CD4-positive, CD25-positive, alpha-beta regulatory T cell (primary cell): ENCODE measurements around the gene TSPOAP1. TPM values are rescaled to one million over a fixed set of nuclear protein-coding genes. Genes with fewer than 3 reads are reported as not detected.

Experiments used
- polyA plus RNA-seq, 4 donors: library from polyadenylated mRNA; unstranded; fragments of 300-500 nt; fragmentation: Illumina TruSeq; gene quantifications; one replicate each; pipeline ENCODE4 v1.2.3, GENCODE V29; 2021
- total RNA-seq: library from RNA; stranded (reverse); gene quantifications from one replicate; pipeline ENCODE4 v1.2.3, GENCODE V29; 2022

TSPOAP1 gene
- total and polyA plus RNA-seq, 5 donors from 2014 or later, result 0.73 to 47.4 (median 1.0) TPM

Other genes with a start within 250 kb of the TSPOAP1 start
- 37.4 TPM for gene DYNLL2, start 245.4 kb downstream of the TSPOAP1 start, total RNA-seq
- gene DYNLL2, start 245.4 kb downstream of the TSPOAP1 start, polyA plus RNA-seq, result 1 to 10 TPM in 2 of 4 donors, under 1 TPM in 2; 0.57 to 1.7 (median 1.0) TPM
- gene OR4D1, start 180.4 kb downstream of the TSPOAP1 start, total RNA-seq, result 0.42 TPM
- gene OR4D1, start 180.4 kb downstream of the TSPOAP1 start, polyA plus RNA-seq, result 1 to 10 TPM in 1 of 4 donors, under 1 TPM in 3; 0.54 to 1.1 (median 0.81) TPM
- not detected for gene OR4D2, start 161.8 kb downstream of the TSPOAP1 start, total RNA-seq
- gene OR4D2, start 161.8 kb downstream of the TSPOAP1 start, polyA plus RNA-seq, result not detected
- gene EPX, start 136.1 kb downstream of the TSPOAP1 start, total RNA-seq, result not detected
- gene EPX, start 136.1 kb downstream of the TSPOAP1 start, polyA plus RNA-seq, result not detected
- 6.2 TPM for gene MKS1, start 109.5 kb downstream of the TSPOAP1 start, total RNA-seq
- 10 to 100 TPM in 3 of 4 donors, 1 to 10 TPM in 1; 8.1 to 13.4 (median 11.2) TPM for gene MKS1, start 109.5 kb downstream of the TSPOAP1 start, polyA plus RNA-seq
- 0.15 TPM for gene LPO, start 90.2 kb downstream of the TSPOAP1 start, total RNA-seq
- under 1 TPM in 1 of 4 donors, not detected in 3; 0.08 TPM for gene LPO, start 90.2 kb downstream of the TSPOAP1 start, polyA plus RNA-seq
- gene MPO, start 47.9 kb downstream of the TSPOAP1 start, total RNA-seq, result not detected
- under 1 TPM in 1 of 4 donors, not detected in 3; 0.19 TPM for gene MPO, start 47.9 kb downstream of the TSPOAP1 start, polyA plus RNA-seq
- gene SUPT4H1, start 23.4 kb upstream of the TSPOAP1 start, total RNA-seq, result 52.6 TPM
- 100 to 1,000 TPM; 123 to 177 (median 136) TPM for gene SUPT4H1, start 23.4 kb upstream of the TSPOAP1 start, polyA plus RNA-seq
- gene RNF43, start 88.7 kb upstream of the TSPOAP1 start, total RNA-seq, result 3.3 TPM
- under 1 TPM in 3 of 4 donors, not detected in 1; 0.23 to 0.90 (median 0.65) TPM for gene RNF43, start 88.7 kb upstream of the TSPOAP1 start, polyA plus RNA-seq
- 3.0 TPM for gene HSF5, start 159.6 kb upstream of the TSPOAP1 start, total RNA-seq
- 1 to 10 TPM in 3 of 4 donors, under 1 TPM in 1; 0.83 to 2.1 (median 1.4) TPM for gene HSF5, start 159.6 kb upstream of the TSPOAP1 start, polyA plus RNA-seq
- 43.6 TPM for gene MTMR4, start 185.8 kb upstream of the TSPOAP1 start, total RNA-seq
- gene MTMR4, start 185.8 kb upstream of the TSPOAP1 start, polyA plus RNA-seq, result 10 to 100 TPM; 16.5 to 23.8 (median 18.6) TPM